GM19043 (cell line): ENCODE measurements around the gene PCDHA12.
"Not testable (repeated sequence)": the region's sequence is repeated elsewhere in the genome, so short reads cannot be mapped to it uniquely, and the experiment has no call there.

Source experiments
- ATAC-seq: cut with Tn5 transposase; IDR thresholded peaks from one replicate; pipeline ENCODE4 v1.9.1; 2021; ENCODE audit warnings: low read depth; ENCODE audit not compliant: unreplicated experiment

Gene PCDHA12

DNA sequence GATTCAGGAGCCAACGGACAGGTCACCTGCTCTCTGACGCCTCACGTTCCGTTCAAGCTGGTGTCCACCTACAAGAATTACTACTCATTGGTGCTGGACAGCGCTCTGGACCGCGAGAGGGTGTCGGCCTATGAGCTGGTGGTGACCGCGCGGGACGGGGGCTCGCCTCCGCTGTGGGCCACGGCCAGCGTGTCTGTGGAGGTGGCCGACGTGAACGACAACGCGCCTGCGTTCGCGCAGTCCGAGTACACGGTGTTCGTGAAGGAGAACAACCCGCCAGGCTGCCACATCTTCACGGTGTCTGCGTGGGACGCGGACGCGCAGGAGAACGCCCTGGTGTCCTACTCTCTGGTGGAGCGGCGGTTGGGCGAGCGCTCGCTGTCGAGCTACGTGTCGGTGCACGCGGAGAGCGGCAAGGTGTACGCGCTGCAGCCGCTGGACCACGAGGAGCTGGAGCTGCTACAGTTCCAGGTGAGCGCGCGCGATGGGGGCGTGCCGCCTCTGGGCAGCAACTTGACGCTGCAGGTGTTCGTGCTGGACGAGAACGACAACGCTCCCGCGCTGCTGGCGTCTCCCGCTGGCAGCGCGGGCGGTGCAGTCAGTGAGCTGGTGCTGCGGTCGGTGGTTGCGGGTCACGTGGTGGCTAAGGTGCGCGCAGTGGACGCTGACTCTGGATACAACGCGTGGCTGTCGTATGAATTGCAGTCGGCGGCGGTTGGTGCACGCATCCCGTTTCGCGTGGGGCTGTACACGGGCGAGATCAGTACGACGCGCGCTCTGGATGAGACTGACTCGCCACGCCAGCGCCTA is 17.7 kb upstream of the PCDHA12 start:
- ATAC-seq = no peak

DNA sequence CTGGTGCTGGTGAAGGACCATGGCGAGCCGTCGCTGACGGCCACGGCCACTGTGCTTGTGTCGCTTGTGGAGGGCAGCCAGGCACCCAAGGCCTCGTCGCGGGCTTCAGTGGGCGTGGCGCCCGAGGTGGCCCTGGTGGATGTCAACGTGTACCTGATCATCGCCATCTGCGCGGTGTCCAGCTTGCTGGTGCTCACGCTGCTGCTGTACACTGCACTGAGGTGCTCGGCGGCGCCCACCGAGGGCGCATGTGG is 17.2 kb upstream of the PCDHA12 start:
- no peak for ATAC-seq

DNA sequence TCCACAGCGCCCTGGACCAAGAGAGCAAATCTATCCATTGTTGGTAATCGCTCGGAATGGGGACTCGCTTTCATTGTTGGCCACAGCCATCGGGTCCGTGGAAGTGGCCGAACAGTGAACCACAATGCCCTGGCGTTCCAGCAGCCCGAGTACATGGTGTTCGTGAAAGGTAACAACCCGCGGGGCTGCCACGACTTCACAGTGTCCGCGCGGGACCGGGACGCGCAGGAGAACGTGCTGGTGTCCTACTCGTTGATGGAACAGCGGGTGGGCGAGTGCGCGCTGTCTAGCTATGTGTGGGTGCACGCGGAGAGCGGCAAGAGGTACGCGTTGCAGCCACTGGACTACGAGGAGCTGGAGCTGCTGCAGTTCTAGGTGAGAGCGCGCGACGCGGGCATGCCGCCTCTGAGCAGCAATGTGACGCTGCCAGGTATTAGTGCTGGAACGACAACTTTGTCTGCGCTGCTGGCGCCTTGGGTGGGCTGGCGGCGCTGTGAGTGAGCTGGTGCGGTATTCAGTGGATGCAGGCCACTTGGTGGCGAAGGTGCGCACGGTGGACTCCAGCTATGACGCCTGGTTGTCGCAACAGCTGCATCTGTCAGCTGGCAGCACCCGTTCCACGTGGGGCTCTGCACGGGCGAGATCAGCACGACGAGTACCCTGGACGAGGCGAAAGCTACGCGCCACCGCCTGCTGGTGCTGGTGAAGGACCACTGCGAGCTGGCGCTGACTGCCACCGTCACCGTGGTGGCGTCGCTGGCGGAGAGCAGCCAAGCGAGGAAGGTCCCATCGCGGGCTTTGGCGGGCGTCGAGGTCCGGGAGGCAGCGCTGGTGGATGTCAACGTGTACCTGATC is 12.4 kb upstream of the PCDHA12 start:
- ATAC-seq = no peak

DNA sequence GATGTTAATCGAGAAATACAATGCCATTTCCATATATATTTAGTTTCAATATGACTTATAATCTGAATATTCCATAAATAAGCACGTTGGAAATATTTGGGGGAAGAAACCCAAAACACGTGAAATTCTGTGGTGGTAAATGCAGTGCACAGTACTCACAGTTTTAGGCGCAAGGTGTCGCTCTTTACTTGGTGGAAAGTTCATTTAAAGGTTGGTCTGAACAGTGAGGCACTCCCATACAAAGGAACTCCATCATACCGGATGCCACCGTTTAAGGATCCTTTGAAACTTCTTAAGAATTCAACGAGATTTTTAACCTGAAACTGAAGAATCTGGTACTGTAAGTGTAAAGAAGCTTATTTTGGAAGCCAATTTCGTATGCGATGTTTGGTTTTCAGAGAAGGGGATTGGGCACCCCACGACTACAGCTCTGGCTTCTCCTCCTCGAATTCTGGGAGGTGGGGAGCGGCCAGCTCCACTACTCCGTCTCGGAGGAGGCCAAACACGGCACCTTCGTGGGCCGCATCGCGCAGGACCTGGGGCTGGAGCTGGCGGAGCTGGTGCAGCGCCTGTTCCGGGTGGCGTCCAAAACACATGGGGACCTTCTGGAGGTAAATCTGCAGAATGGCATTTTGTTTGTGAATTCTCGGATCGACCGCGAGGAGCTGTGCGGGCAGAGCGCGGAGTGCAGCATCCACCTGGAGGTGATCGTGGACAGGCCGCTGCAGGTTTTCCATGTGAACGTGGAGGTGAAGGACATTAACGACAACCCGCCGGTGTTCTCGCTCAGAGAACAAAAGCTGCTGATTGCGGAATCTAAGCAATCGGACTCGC is 6.2 kb upstream of the PCDHA12 start, which contains the start of gene PCDHA11:
Gene PCDHA11 (plus strand): TSS at position 237 of the 834 bp plus-strand sequence. CDS start 147 bp downstream, at position 384.
- no peak for ATAC-seq

DNA sequence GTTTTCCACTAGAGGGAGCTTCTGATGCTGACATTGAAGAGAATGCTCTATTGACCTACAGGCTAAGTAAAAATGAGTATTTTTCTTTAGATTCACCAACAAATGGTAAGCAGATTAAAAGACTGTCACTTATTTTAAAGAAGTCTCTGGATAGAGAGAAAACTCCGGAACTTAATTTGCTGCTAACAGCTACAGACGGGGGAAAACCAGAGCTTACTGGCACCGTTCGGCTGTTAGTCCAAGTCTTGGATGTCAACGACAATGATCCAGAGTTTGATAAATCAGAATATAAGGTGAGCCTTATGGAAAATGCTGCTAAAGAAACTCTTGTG is 5.6 kb upstream of the PCDHA12 start:
- ATAC-seq = no peak

DNA sequence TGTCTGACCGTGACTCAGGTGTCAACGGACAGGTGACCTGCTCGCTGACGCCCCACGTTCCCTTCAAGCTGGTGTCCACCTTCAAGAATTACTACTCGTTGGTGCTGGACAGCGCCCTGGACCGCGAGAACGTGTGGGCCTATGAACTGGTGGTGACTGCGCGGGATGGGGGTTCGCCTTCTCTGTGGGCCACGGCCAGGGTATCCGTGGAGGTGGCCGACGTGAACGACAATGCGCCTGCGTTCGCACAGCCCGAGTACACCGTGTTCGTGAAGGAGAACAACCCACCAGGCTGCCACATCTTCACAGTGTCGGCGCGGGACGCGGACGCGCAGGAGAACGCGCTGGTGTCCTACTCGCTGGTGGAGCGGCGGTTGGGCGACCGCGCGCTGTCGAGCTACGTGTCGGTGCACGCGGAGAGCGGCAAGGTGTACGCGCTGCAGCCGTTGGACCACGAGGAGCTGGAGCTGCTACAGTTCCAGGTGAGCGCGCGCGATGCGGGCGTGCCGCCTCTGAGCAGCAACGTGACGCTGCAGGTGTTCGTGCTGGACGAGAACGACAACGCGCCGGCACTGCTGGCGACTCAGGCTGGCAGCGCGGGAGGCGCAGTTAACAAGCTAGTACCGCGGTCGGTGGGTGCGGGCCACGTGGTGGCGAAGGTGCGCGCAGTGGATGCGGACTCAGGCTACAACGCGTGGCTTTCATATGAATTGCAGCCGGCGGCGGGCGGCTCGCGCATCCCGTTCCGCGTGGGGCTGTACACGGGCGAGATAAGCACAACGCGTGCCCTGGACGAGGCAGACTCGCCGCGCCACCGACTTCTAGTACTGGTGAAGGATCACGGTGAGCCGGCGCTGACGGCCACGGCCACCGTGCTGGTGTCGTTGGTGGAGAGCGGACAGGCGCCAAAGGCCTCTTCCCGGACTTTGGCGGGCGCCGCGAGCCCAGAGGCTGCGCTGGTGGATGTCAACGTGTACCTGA is 4.6 kb upstream of the PCDHA12 start:
- no peak for ATAC-seq

DNA sequence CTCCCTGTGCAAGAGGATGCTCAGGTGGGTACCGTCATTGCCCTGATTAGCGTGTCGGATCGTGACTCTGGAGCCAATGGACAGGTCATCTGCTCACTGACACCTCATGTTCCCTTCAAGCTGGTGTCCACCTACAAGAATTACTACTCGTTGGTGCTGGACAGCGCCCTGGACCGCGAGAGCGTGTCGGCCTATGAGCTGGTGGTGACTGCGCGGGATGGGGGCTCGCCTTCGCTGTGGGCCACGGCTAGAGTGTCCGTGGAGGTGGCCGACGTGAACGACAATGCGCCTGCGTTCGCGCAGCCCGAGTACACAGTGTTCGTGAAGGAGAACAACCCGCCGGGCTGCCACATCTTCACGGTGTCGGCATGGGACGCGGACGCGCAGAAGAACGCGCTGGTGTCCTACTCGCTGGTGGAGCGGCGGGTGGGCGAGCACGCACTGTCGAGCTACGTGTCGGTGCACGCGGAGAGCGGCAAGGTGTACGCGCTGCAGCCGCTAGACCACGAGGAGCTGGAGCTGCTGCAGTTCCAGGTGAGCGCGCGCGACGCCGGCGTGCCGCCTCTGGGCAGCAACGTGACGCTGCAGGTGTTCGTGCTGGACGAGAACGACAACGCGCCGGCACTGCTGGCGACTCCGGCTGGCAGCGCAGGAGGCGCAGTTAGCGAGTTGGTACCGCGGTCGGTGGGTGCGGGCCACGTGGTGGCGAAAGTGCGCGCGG is 1.6 kb downstream of the PCDHA12 start:
- ATAC-seq = not testable (repeated sequence)

DNA sequence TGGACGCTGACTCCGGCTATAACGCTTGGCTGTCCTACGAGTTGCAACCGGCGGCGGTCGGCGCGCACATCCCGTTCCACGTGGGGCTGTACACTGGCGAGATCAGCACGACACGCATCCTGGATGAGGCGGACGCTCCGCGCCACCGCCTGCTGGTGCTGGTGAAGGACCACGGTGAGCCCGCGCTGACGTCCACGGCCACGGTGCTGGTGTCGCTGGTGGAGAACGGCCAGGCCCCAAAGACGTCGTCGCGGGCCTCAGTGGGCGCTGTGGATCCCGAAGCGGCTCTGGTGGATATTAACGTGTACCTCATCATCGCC is 2.1 kb downstream of the PCDHA12 start:
- ATAC-seq = no peak

DNA sequence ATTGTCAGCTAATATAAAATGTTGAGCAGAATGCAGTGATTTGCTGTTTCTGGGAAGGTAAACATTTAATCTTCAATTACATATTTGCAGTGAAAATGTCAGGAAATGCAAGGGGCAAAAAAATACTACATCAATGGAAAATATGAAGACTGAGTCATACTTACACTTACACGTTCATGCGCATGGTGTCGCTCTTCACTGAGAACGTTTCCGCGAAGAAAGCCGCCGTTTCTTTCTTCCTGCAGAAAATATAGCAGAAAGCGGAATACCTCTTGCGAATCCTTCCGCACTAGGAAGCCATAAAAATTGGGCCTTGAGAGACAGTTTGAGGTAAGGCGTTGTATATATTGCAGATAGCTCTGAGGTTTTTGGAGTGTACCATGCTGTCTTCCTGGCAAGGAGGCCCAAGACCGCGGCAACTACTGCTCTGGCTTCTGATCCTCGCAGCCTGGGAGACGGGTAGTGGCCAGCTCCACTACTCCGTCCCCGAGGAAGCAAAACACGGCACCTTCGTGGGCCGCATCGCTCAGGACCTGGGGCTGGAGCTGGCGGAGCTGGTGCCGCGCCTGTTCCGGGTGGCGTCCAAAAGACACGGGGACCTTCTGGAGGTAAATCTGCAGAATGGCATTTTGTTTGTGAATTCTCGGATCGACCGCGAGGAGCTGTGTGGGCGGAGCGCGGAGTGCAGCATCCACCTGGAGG is 6.9 kb downstream of the PCDHA12 start, which contains the start of gene PCDHA13:
Gene PCDHA13 (plus strand): TSS at position 236 of the 702 bp plus-strand sequence. CDS start 145 bp downstream, at position 381.
- ATAC-seq = no peak

DNA sequence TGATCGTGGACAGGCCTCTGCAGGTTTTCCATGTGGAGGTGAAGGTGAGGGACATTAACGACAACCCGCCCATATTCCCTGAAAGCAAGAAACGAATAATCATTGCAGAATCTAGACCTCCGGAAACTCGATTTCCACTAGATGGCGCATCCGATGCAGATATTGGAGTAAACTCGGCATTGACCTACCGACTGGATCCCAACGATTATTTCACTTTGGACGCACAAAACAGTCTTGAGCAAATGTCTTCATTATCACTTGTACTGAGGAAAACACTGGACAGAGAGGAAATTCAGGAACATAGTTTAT is 7.4 kb downstream of the PCDHA12 start:
- no peak for ATAC-seq

DNA sequence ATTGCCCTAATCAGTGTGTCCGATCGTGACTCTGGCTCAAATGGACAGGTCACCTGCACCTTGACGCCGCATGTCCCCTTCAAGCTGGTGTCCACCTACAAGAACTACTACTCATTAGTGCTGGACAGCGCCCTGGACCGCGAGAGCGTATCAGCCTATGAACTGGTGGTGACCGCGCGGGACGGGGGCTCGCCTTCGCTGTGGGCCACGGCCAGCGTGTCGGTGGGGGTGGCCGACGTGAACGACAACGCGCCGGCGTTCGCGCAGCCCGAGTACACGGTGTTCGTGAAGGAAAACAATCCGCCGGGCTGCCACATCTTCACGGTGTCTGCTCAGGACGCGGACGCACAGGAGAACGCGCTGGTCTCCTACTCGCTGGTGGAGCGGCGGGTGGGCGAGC is 8.3 kb downstream of the PCDHA12 start:
- no peak for ATAC-seq

DNA sequence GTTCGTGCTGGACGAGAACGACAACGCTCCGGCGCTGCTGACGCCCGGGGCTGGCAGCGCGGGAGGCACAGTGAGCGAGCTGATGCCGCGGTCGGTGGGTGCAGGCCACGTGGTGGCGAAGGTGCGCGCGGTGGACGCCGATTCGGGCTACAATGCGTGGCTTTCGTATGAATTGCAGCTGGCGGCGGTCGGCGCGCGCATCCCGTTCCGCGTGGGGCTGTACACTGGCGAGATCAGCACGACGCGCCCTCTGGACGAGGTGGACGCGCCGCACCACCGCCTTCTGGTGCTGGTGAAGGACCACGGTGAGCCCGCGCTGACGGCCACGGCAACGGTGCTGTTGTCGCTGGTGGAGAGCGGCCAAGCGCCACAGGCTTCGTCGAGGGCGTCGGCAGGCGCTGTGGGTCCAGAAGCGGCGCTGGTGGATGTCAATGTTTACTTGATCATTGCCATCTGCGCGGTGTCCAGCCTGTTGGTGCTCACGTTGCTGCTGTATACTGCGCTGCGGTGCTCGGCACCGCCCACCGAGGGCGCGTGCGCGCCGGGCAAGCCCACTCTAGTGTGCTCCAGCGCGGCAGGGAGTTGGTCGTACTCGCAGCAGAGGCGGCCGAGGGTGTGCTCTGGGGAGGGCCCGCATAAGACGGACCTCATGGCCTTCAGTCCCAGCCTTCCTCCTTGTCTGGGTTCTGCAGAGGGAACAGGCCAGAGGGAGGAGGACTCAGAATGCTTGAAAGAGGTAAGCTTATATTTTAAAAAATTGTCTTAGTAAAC is 9.0 kb downstream of the PCDHA12 start:
- ATAC-seq = no peak

DNA sequence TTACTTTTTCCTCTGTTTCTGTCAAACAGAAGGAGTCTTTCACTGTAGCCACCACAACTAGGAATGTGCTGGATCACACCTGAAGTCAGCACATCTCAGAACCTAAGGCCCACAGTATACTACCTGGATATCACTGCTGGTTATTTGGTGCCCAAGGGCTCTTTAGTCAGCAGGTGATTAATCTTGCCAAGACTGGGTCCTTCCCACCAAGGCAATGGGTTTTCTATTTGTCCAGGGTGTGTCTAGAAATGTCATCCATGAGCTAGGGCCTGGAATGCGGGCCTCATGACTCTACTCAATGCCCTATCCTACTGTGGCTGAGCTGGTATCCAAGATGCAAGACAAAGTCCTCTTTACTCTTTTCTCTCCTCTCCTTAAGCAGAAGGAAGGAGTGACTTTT is 41.2 kb downstream of the PCDHA12 start:
- ATAC-seq = no peak

DNA sequence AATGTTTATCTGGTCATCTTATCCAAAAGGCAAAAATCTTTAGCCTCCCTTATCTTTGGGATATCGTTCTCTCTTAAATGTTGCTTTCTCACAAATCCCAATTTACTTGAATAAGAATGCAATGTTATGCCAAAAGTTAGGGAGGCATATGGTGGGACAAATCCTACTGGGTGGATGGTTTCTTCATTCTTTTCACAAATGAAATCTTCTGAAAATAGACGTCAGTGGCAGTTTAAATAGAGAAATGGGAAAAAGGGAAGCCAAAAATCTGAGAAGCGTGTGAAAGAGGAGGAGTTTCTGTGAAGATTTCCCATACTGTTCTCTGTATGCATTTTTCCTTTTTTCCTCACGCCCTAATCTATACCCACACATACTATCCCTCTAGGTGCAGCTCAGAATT is 48.5 kb downstream of the PCDHA12 start:
- no peak for ATAC-seq

DNA sequence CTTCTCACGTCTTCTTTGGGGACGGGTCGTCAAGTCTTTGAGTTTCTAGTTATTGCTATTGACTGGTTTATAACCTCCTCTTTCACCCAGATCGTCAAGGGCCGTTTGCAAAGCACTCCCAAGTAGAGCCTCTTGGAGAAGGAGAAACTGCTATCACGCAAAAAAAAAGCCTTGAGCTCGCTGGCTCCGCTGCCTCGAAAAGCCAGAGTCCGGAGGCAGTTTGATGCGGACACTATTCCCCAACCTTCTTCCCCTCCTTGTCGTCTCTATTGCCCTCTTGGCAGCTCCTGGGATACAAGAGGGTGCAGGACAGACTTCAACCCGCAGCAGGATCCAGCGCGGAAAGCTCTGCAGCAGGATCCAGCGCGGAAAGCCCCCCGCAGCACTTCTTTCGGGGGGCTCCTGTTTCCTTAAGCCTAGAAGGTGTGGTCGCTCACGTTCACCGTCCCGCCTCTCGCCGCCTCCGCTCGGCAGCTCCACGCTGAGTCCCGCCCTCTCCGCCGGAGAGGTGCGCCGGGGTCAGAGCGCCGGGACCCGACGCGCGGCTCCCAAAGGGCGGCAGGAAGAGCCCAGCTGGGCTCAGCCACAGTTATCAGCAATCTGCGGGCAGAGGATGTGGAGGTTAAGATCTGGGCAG is 50.8 kb downstream of the PCDHA12 start, which contains the start of gene PCDHAC1:
Gene PCDHAC1 (plus strand): TSS at position 494 of the 637 bp plus-strand sequence. CDS start 594 bp downstream, outside the sequence.
- no peak for ATAC-seq

DNA sequence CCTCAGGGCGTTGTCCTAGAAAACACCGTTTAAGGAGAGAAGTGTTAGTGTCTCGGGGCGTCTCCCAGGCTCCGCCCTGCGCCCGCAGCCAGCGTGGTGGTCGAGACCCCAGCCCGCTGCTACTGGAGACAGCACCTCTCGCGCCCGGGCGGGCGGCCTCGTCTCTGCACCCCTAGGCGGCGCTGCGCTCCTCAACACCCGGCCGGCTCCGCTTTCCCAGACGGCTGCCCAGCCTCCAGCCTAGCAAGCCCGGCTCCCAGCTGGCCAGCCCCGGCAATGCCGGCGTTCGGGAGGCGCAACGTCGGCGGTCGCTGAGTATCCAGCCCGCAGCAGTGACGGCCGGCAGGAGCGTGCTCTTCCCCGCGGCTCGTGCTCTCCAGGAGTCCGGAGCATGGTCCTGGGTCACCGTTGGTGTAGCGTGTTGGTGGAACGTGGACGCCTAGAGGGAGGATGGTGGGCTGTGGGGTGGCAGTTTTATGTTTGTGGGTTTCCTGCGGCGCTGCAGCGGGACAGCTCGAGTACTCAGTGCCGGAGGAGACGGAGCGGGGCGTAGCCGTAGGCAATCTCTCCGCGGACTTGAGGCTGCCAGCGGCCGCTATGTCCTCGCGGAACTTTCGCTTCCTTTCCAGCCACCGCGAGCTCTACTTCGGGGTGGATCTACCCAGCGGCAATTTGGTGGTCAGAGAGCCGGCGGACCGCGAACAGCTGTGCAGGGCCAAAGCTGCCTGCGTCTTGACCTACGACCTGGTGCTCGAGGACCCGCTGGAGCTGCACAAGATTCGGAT is 51.5 kb downstream of the PCDHA12 start:
- no peak for ATAC-seq

DNA sequence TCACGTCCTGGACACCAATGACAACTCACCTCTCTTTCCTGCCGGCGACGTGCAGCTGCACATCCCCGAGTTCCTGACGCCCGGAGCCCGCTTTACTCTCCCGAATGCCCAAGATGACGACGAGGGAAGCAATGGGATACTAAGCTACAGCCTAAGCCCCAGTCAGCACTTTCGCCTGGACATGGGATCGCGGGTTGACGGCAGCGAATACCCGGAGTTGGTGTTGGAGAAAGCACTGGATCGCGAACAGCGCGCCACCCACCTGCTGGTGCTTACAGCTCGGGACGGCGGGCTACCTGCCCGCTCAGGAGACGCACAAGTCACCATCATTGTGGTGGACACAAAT is 52.1 kb downstream of the PCDHA12 start:
- ATAC-seq = no peak
